Measurements from ENCODE around the gene PROK1. TPM values are rescaled to one million over a fixed set of nuclear protein-coding genes. Genes with fewer than 3 reads are reported as not detected.

Gene PROK1
- total and polyA plus RNA-seq, 5 donors = 0.93 to 2.6 (median 1.3) TPM; not detected in 2

DNA sequence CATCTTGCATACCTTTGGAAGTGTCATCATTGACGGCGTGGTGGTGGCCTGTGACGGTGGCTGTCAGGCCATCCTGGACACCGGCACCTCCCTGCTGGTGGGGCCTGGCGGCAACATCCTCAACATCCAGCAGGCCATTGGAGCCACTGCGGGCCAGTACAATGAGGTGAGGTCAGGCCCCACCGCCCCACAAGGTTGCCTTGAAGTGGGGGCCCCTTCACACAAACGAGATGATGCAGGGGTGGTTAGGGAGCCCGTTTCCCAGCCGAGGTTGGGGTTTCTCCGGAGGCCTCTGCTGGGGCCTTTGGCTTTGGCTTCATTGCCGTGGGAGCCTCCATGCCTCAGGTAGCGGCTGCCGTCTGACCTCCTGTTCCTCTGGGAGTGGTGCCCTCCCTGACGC, 38.5 kb downstream of the PROK1 start:
- ATAC-seq (no peak), DNase-seq (no peak)
- 90% methylated on average over 15 of the region's 15 CpGs for WGBS
- intact Hi-C loops (cut with DNase I) = no loop called here
- peaks cover 3% of the 10 kb centered on the region for H3K4me1 ChIP-seq (ENCODE audit: control insufficient read depth, insufficient read depth, low read length)
- no peak overlapping the region for H3K27ac ChIP-seq (ENCODE audit: low read length)
- H3K9me3 ChIP-seq (ENCODE audit: control insufficient read depth, low read length) = no peaks in the 10 kb centered on the region
- no peak overlapping the region for H3K4me3 ChIP-seq (ENCODE audit: low read length)
- H3K27me3 ChIP-seq (ENCODE audit: control insufficient read depth, insufficient read depth) = no peaks in the 10 kb centered on the region

DNA sequence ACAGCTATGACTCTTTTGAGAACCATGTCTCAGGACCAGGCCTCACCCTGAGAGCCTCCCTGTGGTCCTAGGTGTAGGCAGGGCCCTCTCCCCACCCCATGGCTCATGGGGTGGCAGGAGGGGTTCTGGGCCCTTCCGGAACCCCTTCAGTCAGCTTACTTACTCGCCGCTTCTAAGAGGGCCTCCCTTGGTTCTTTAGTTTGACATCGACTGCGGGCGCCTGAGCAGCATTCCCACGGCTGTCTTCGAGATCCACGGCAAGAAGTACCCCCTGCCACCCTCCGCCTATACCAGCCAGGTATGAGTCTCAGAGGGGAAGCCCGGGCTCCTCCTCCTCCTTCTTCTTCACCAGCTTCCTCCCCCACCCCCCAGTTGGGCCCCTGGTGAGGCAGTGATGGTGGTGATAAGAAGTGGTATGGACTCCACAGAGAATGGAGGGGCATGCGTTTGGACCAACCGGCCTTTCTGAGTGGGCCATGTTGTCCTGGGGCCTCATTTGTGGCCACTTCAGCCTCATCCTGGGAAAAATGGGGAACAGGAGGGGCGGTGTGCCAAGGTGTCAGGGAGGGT, 39.1 kb downstream of the PROK1 start:
- intact Hi-C loops (cut with DNase I) = loop anchor here in 2 of 4 donors (10.0 kb wide), 2 partner anchors 285 to 295 kb away; no protein-coding TSS in a partner anchor
- no peaks in the 10 kb centered on the region for H3K9me3 ChIP-seq (ENCODE audit: control insufficient read depth, low read length)
- no peak overlapping the region for H3K27ac ChIP-seq (ENCODE audit: low read length)
- 80% methylated on average over 14 of the region's 14 CpGs for WGBS
- DNase-seq (no peak), ATAC-seq (no peak)
- H3K4me3 ChIP-seq (ENCODE audit: low read length) = no peak overlapping the region
- H3K27me3 ChIP-seq (ENCODE audit: control insufficient read depth, insufficient read depth) = no peaks in the 10 kb centered on the region
- H3K4me1 ChIP-seq (ENCODE audit: control insufficient read depth, insufficient read depth, low read length) = peaks cover 3% of the 10 kb centered on the region

DNA sequence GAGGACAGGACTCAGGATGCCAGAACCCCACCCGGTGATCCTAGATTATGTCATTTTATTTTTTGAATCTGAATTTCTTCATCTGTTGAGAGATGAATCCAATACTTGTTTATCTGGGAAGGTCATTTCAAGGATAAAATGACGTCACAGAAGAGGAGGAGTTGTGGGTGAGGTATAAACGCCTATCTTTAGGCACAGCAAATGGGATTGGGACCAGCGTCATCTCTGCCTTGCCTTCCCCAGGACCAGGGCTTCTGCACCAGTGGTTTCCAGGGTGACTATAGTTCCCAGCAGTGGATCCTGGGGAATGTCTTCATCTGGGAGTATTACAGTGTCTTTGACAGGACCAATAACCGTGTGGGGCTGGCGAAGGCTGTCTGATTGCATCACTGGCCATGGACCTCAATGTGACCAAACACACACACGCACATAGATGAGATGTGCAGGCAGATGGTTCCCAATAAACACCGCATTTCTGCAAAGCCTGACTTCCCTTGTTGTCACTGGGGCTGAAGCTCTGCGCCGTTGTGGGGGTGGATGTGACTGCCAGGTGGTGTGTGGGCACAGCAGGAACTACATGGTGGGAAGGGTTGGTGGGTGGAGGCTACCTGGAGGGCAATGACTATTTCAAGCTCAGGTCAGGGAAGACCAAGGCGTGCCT, 40.0 kb downstream of the PROK1 start:
- Histone ChIP-seq H3K4me3 (ENCODE audit: low read length) (no peak overlapping the region), H3K4me1 (ENCODE audit: control insufficient read depth, insufficient read depth, low read length) (peaks cover 3% of the 10 kb centered on the region), H3K27ac (ENCODE audit: low read length) (no peak overlapping the region), H3K9me3 (ENCODE audit: control insufficient read depth, low read length) (no peaks in the 10 kb centered on the region), H3K27me3 (ENCODE audit: control insufficient read depth, insufficient read depth) (no peaks in the 10 kb centered on the region)
- DNase-seq (no peak), ATAC-seq (no peak)
- 70% methylated on average over 11 of the region's 11 CpGs for WGBS
- intact Hi-C loops (cut with DNase I) = loop anchor here in 2 of 4 donors (10.0 kb wide), 2 partner anchors 286 to 296 kb away; no protein-coding TSS in a partner anchor

DNA sequence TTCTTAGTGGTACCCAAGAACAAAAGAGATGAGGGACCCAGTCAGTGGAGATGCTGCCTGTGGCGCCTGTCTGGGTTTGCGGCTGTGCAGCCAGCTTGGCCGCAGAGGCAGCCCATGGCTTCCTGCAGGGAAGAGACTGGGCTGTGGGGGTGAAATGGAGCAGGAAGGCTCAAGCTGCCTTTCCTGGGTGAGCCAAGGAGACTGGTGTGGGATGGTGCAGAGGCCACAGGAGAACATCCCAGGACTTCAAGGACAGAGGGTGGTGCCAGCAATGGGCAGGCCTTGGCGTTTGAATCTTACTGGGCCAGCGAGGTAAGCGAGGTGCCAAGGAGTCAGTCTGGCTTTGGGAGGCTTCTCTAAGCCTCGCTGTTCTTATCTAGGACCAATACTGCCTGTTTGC, 41.6 kb downstream of the PROK1 start:
- ATAC-seq (peak in 1 of 2 donors; percentile 15), DNase-seq (peak in 1 of 3 donors; percentile 69)
- 74% methylated on average over 7 of the region's 7 CpGs for WGBS
- no peak overlapping the region for H3K4me3 ChIP-seq (ENCODE audit: low read length)
- intact Hi-C loops (cut with DNase I) = loop anchor here in 2 of 4 donors (10.0 kb wide), 2 partner anchors 288 to 298 kb away; no protein-coding TSS in a partner anchor
- H3K4me1 ChIP-seq (ENCODE audit: control insufficient read depth, insufficient read depth, low read length) = no peaks in the 10 kb centered on the region
- no peaks in the 10 kb centered on the region for H3K9me3 ChIP-seq (ENCODE audit: control insufficient read depth, low read length)
- no peaks in the 10 kb centered on the region for H3K27me3 ChIP-seq (ENCODE audit: control insufficient read depth, insufficient read depth)
- no peak overlapping the region for H3K27ac ChIP-seq (ENCODE audit: low read length)

GRCh38 chr1:110493059-110493699, 42.2 kb downstream of the PROK1 start:
- DNase-seq (no peak), ATAC-seq (peak in 1 of 2 donors; percentile 28)
- Histone ChIP-seq H3K9me3 (ENCODE audit: control insufficient read depth, low read length) (no peaks in the 10 kb centered on the region), H3K4me1 (ENCODE audit: control insufficient read depth, insufficient read depth, low read length) (no peaks in the 10 kb centered on the region), H3K4me3 (ENCODE audit: low read length) (no peak overlapping the region), H3K27me3 (ENCODE audit: control insufficient read depth, insufficient read depth) (no peaks in the 10 kb centered on the region), H3K27ac (ENCODE audit: low read length) (no peak overlapping the region)
- intact Hi-C loops (cut with DNase I) = loop anchor here in 2 of 4 donors (10.0 kb wide), 2 partner anchors 288 to 298 kb away; no protein-coding TSS in a partner anchor
- 70% methylated on average over 5 of the region's 5 CpGs for whole genome bisulfite sequencing

GRCh38 chr1:110494036-110494435, 43.1 kb downstream of the PROK1 start:
- Histone ChIP-seq H3K9me3 (ENCODE audit: control insufficient read depth, low read length) (no peaks in the 10 kb centered on the region), H3K27me3 (ENCODE audit: control insufficient read depth, insufficient read depth) (no peaks in the 10 kb centered on the region), H3K4me3 (ENCODE audit: low read length) (no peak overlapping the region), H3K27ac (ENCODE audit: low read length) (no peak overlapping the region), H3K4me1 (ENCODE audit: control insufficient read depth, insufficient read depth, low read length) (no peaks in the 10 kb centered on the region)
- 76% methylated on average over 5 of the region's 5 CpGs for WGBS
- intact Hi-C loops (cut with DNase I) = loop anchor here in 2 of 4 donors (10.0 kb wide), 2 partner anchors 289 to 299 kb away; no protein-coding TSS in a partner anchor
- no peak for DNase-seq
- no peak for ATAC-seq

DNA sequence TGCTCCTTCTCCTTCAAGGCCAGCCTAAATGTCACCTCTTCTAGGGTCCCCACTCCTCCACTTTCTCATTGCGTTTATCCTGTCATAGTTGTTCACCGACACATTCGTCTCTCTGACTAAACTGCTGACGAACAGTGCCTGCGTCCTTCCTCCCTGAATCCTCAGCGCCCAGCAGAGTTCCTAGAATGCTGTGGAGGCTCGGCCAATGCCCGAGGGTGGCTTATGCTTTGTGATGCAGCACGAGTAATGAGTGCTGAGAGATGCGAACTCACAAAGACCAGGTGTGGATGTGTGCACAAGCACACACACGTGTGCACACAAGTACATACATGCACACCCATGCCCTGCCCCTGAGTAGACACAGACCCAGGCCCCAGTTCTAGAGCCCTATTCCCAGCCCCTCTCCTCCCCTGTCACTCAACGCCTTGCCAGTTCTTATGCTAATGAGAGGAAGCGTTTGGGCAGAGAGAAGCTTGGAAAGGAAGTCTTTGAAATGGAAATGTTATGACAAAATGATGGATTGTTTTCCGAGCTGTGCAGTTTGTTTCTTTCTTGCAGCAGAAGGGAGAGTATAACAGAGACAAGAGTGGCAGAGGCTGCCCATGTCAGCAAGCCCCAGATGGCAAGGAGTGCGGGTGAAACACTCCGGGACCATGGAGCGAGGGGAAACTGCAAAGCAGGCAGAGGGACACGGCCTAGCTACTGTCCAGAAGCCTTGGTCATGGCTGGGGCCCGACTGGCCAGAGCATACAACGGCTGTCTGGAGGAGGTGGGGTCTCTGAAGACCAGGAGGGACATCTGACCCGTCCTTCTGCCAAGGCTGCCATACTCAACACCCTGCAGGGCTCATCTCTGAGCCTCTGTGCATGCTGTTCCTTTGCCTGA, 43.8 kb downstream of the PROK1 start:
- Histone ChIP-seq H3K9me3 (ENCODE audit: control insufficient read depth, low read length) (no peaks in the 10 kb centered on the region), H3K4me1 (ENCODE audit: control insufficient read depth, insufficient read depth, low read length) (no peaks in the 10 kb centered on the region), H3K27ac (ENCODE audit: low read length) (no peak overlapping the region), H3K4me3 (ENCODE audit: low read length) (no peak overlapping the region), H3K27me3 (ENCODE audit: control insufficient read depth, insufficient read depth) (no peaks in the 10 kb centered on the region)
- ATAC-seq = no peak
- 60% methylated on average over 21 of the region's 21 CpGs for WGBS
- intact Hi-C loops (cut with DNase I) = loop anchor here in 2 of 4 donors (10.0 kb wide), 2 partner anchors 290 to 300 kb away; no protein-coding TSS in a partner anchor
- no peak for DNase-seq

- no peaks in the 10 kb centered on the region for H3K9me3 ChIP-seq (ENCODE audit: control insufficient read depth, low read length)
- H3K4me1 ChIP-seq (ENCODE audit: control insufficient read depth, insufficient read depth, low read length) = no peaks in the 10 kb centered on the region
- 21% methylated on average over 8 of the region's 8 CpGs for WGBS
- ATAC-seq = peak; percentile 76 to 82
- no peak overlapping the region for H3K4me3 ChIP-seq (ENCODE audit: low read length)
- H3K27ac ChIP-seq (ENCODE audit: low read length) = no peak overlapping the region
- intact Hi-C loops (cut with DNase I) = loop anchor here in 2 of 4 donors (10.0 kb wide), 2 partner anchors 291 to 301 kb away; no protein-coding TSS in a partner anchor
- no peaks in the 10 kb centered on the region for H3K27me3 ChIP-seq (ENCODE audit: control insufficient read depth, insufficient read depth)
- DNase-seq = peak; percentile 72 to 89 (median 79)
Measured at GRCh38 chr1:110495926-110496600, 45.1 kb downstream of the PROK1 start.

DNA sequence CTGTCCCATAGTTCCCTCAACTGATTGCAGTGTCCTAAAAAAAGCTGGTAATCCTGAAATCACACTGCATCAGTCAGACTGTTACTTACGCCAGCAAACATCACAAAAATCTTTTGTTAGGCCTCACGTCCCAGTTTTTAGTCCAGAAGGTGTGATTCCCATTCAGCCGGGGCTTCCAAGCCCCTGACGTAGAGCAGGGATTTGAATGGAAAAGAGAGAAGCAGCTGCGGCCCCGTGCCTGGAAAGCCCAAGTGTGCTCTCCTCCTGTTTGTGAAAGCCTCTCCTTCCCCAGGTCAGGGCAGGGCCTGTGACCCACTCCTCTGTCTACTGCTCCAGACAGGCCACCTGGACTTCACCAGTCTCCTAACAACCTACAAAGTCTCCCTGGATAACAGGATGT, 47.3 kb downstream of the PROK1 start:
- Histone ChIP-seq H3K4me1 (ENCODE audit: control insufficient read depth, insufficient read depth, low read length) (no peaks in the 10 kb centered on the region), H3K4me3 (ENCODE audit: low read length) (no peak overlapping the region), H3K27me3 (ENCODE audit: control insufficient read depth, insufficient read depth) (no peaks in the 10 kb centered on the region), H3K9me3 (ENCODE audit: control insufficient read depth, low read length) (no peaks in the 10 kb centered on the region), H3K27ac (ENCODE audit: low read length) (no peak overlapping the region)
- 66% methylated on average over 6 of the region's 6 CpGs for WGBS
- intact Hi-C loops (cut with DNase I) = loop anchor here in 2 of 4 donors (10.0 kb wide), 2 partner anchors 293 to 303 kb away; no protein-coding TSS in a partner anchor
- DNase-seq = no peak
- no peak for ATAC-seq

All from right cardiac atrium (tissue), 5 donors.